Esophagus (tissue), 2 donors: Measurements from ENCODE around the gene DNAJA2. TPM values are rescaled to one million over a fixed set of nuclear protein-coding genes. Genes with fewer than 3 reads are reported as not detected.
A peak's percentile ranks its signal among the peaks of the same experiment; 100 is the strongest.

Experiments used
- H3K27ac ChIP-seq, 2 donors: one replicate each; pipeline ENCODE4 v1.5.1; 2013; ENCODE audit warnings: low read depth in 2 of 2, mild to moderate bottlenecking in 2 of 2, inconsistent platforms in 1 of 2, low read length in 1 of 2, moderate library complexity in 1 of 2
- H3K27me3 ChIP-seq, 2 donors: one replicate each; pipeline ENCODE4 v1.6.1; 2013; ENCODE audit warnings: low read length in 2 of 2, control low read depth in 1 of 2, mild to moderate bottlenecking in 1 of 2; ENCODE audit not compliant: insufficient read depth in 2 of 2, control insufficient read depth in 1 of 2
- H3K36me3 ChIP-seq, 2 donors: one replicate each; pipeline ENCODE4 v1.6.1; 2013; ENCODE audit warnings: low read length in 1 of 2; ENCODE audit not compliant: control insufficient read depth in 2 of 2, insufficient read depth in 2 of 2
- H3K4me1 ChIP-seq, 2 donors: one replicate each; pipeline ENCODE4 v1.6.1; 2013; ENCODE audit warnings: low read length in 1 of 2; ENCODE audit not compliant: control insufficient read depth in 2 of 2, insufficient read depth in 2 of 2
- H3K4me3 ChIP-seq, 2 donors: one replicate each; pipeline ENCODE4 v1.5.1; 2013; ENCODE audit warnings: low read length in 2 of 2, mild to moderate bottlenecking in 2 of 2, low read depth in 1 of 2, moderate library complexity in 1 of 2
- H3K9me3 ChIP-seq, 2 donors: one replicate each; pipeline ENCODE4 v1.6.1; 2013; ENCODE audit warnings: mild to moderate bottlenecking in 2 of 2, low read depth in 1 of 2, low read length in 1 of 2, moderate library complexity in 1 of 2; ENCODE audit not compliant: control insufficient read depth in 2 of 2, insufficient read depth in 1 of 2
- whole genome bisulfite sequencing, 2 donors: extraction: QIAGEN DNeasy Blood & Tissue Kit; methylation state at CpG; one replicate each; pipeline ENCODE4 v1.1.7; 2013; 5-methylcytosine and 5-hydroxymethylcytosine counted together
- polyA plus RNA-seq, 2 donors: library from polyadenylated mRNA; stranded (reverse); fragments of 200-250 nt; gene quantifications; one replicate each; pipeline ENCODE4 v1.2.3, GENCODE V29; 2013
- donor health status: healthy with polysubstance abuse.
- donor health status: Bipolar disorder and iron deficiency.

Gene DNAJA2
- polyA plus RNA-seq, 2 donors, result 31.1 to 39.2 TPM

- no peak overlapping the region for H3K27ac ChIP-seq
- H3K36me3 ChIP-seq, result peaks cover 2 to 32% of the 10 kb centered on the region in 2 donors
- no peaks in the 10 kb centered on the region for H3K27me3 ChIP-seq
- 81 to 83% methylated on average over 8 of the region's 8 CpGs for WGBS, 2 donors
- H3K4me3 ChIP-seq, result no peak overlapping the region
- H3K4me1 ChIP-seq, result no peaks in the 10 kb centered on the region
- no peaks in the 10 kb centered on the region for H3K9me3 ChIP-seq
Measured at GRCh38 chr16:46930861-46931260, 42.6 kb downstream of the DNAJA2 start.

- no peak overlapping the region for H3K4me3 ChIP-seq
- peaks cover 2 to 36% of the 10 kb centered on the region in 2 donors for H3K36me3 ChIP-seq
- no peaks in the 10 kb centered on the region for H3K27me3 ChIP-seq
- no peaks in the 10 kb centered on the region for H3K9me3 ChIP-seq
- H3K27ac ChIP-seq, result no peak overlapping the region
- 56 to 63% methylated on average over 39 to 43 of the region's 43 CpGs for WGBS, 2 donors
- no peaks in the 10 kb centered on the region for H3K4me1 ChIP-seq
Measured at GRCh38 chr16:46929378-46930332, 43.8 kb downstream of the DNAJA2 start.

GRCh38 chr16:46928811-46929210 lies 44.7 kb downstream of the DNAJA2 start:
- H3K36me3 ChIP-seq, result peaks cover 3 to 41% of the 10 kb centered on the region in 2 donors
- H3K4me3 ChIP-seq, result no peak overlapping the region
- peaks cover 0 to 2% of the 10 kb centered on the region in 2 donors for H3K4me1 ChIP-seq
- no peaks in the 10 kb centered on the region for H3K9me3 ChIP-seq
- WGBS, 2 donors, result 79 to 84% methylated on average over 15 of the region's 15 CpGs
- H3K27ac ChIP-seq, result no peak overlapping the region
- H3K27me3 ChIP-seq, result no peaks in the 10 kb centered on the region

- Histone ChIP-seq H3K4me3 (no peak overlapping the region), H3K27me3 (no peaks in the 10 kb centered on the region), H3K9me3 (no peaks in the 10 kb centered on the region), H3K4me1 (peaks cover under 1 to 2% of the 10 kb centered on the region in 2 donors), H3K36me3 (peaks cover 9 to 49% of the 10 kb centered on the region in 2 donors), H3K27ac (no peak overlapping the region)
- 88 to 90% methylated on average over 8 of the region's 8 CpGs for WGBS, 2 donors
Measured at GRCh38 chr16:46927273-46927672, 46.2 kb downstream of the DNAJA2 start.

- no peaks in the 10 kb centered on the region for H3K27me3 ChIP-seq
- peaks cover 12 to 53% of the 10 kb centered on the region in 2 donors for H3K36me3 ChIP-seq
- no peaks in the 10 kb centered on the region for H3K9me3 ChIP-seq
- 89 to 92% methylated on average over 13 of the region's 13 CpGs for WGBS, 2 donors
- no peak overlapping the region for H3K4me3 ChIP-seq
- peaks cover 2 to 4% of the 10 kb centered on the region in 2 donors for H3K4me1 ChIP-seq
- H3K27ac ChIP-seq, result no peak overlapping the region
Measured at GRCh38 chr16:46926470-46927225, 46.8 kb downstream of the DNAJA2 start.

GRCh38 chr16:46924402-46924801 lies 49.1 kb downstream of the DNAJA2 start:
- WGBS, 2 donors, result 75 to 76% methylated on average over 6 of the region's 6 CpGs
- Histone ChIP-seq H3K27me3 (no peaks in the 10 kb centered on the region), H3K4me3 (no peak overlapping the region), H3K9me3 (no peaks in the 10 kb centered on the region), H3K4me1 (peaks cover 2 to 10% of the 10 kb centered on the region in 2 donors), H3K27ac (peak overlapping the region in 1 of 2 donors; percentile 6), H3K36me3 (peaks cover 12 to 46% of the 10 kb centered on the region in 2 donors)

GRCh38 chr16:46923513-46924295 lies 49.8 kb downstream of the DNAJA2 start:
- Histone ChIP-seq H3K4me1 (peaks cover 2 to 14% of the 10 kb centered on the region in 2 donors), H3K27me3 (no peaks in the 10 kb centered on the region), H3K4me3 (no peak overlapping the region), H3K27ac (peak overlapping the region; percentile 9 to 58), H3K9me3 (no peaks in the 10 kb centered on the region), H3K36me3 (peaks cover 12 to 48% of the 10 kb centered on the region in 2 donors)
- WGBS, 2 donors, result 67 to 74% methylated on average over 19 of the region's 19 CpGs

GRCh38 chr16:46922239-46922638 lies 51.2 kb downstream of the DNAJA2 start:
- Histone ChIP-seq H3K27ac (peak overlapping the region; percentile 47 to 67), H3K36me3 (peaks cover 13 to 48% of the 10 kb centered on the region in 2 donors), H3K4me3 (no peak overlapping the region), H3K4me1 (peaks cover 2 to 18% of the 10 kb centered on the region in 2 donors), H3K9me3 (no peaks in the 10 kb centered on the region), H3K27me3 (no peaks in the 10 kb centered on the region)
- 68 to 89% methylated on average over 10 of the region's 10 CpGs for WGBS, 2 donors
